ENCODE measurements around the gene ST3GAL2.

- TF ChIP-seq HDAC2 (IDR thresholded peaks at IDR 0.05) (no peak), CBX2 (IDR thresholded peaks at IDR 0.05; ENCODE audit: borderline replicate concordance, low read depth) (no peak), ESRRA (IDR thresholded peaks at IDR 0.05; ENCODE audit: borderline replicate concordance, low read length) (no peak), CTCF (IDR thresholded peaks at IDR 0.05) (no peak), RCOR1 (IDR thresholded peaks at IDR 0.05; ENCODE audit: low read depth, low read length) (no peak), POLR2A (IDR thresholded peaks at IDR 0.05; ENCODE audit: low read length) (no peak), JUN (IDR thresholded peaks at IDR 0.05) (no peak), EP300 (IDR thresholded peaks at IDR 0.05) (no peak), TFCP2L1 (CRISPR knock-in tag; IDR thresholded peaks at IDR 0.05) (no peak)
- TF ChIP-seq, protein P1, sequence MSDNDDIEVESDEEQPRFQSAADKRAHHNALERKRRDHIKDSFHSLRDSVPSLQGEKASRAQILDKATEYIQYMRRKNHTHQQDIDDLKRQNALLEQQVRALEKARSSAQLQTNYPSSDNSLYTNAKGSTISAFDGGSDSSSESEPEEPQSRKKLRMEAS (IDR thresholded peaks at IDR 0.05), result no peak
- TF ChIP-seq, protein P2, sequence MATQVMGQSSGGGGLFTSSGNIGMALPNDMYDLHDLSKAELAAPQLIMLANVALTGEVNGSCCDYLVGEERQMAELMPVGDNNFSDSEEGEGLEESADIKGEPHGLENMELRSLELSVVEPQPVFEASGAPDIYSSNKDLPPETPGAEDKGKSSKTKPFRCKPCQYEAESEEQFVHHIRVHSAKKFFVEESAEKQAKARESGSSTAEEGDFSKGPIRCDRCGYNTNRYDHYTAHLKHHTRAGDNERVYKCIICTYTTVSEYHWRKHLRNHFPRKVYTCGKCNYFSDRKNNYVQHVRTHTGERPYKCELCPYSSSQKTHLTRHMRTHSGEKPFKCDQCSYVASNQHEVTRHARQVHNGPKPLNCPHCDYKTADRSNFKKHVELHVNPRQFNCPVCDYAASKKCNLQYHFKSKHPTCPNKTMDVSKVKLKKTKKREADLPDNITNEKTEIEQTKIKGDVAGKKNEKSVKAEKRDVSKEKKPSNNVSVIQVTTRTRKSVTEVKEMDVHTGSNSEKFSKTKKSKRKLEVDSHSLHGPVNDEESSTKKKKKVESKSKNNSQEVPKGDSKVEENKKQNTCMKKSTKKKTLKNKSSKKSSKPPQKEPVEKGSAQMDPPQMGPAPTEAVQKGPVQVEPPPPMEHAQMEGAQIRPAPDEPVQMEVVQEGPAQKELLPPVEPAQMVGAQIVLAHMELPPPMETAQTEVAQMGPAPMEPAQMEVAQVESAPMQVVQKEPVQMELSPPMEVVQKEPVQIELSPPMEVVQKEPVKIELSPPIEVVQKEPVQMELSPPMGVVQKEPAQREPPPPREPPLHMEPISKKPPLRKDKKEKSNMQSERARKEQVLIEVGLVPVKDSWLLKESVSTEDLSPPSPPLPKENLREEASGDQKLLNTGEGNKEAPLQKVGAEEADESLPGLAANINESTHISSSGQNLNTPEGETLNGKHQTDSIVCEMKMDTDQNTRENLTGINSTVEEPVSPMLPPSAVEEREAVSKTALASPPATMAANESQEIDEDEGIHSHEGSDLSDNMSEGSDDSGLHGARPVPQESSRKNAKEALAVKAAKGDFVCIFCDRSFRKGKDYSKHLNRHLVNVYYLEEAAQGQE (IDR thresholded peaks at IDR 0.05), result no peak
- TF ChIP-seq, protein P3, sequence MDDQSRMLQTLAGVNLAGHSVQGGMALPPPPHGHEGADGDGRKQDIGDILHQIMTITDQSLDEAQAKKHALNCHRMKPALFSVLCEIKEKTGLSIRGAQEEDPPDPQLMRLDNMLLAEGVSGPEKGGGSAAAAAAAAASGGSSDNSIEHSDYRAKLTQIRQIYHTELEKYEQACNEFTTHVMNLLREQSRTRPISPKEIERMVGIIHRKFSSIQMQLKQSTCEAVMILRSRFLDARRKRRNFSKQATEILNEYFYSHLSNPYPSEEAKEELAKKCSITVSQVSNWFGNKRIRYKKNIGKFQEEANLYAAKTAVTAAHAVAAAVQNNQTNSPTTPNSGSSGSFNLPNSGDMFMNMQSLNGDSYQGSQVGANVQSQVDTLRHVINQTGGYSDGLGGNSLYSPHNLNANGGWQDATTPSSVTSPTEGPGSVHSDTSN (IDR thresholded peaks at IDR 0.05), result no peak
Observed at GRCh38 chr16:70349783-70350182, 89.1 kb downstream of the ST3GAL2 start.
